GM12872 (cell line): ENCODE results near the gene SCUBE2.

ENCODE experiments used
- TF ChIP-seq, protein P1 (sequence below): IDR thresholded peaks from 3 replicates; pipeline ENCODE4 v1.5.1; 2011; ENCODE audit warnings: low read depth, mild to moderate bottlenecking, low read length, moderate library complexity; ENCODE audit not compliant: insufficient read depth

Gene SCUBE2

GRCh38 chr11:9076046-9076445 is 15.4 kb downstream of the SCUBE2 start:
- TF ChIP-seq, protein P1, sequence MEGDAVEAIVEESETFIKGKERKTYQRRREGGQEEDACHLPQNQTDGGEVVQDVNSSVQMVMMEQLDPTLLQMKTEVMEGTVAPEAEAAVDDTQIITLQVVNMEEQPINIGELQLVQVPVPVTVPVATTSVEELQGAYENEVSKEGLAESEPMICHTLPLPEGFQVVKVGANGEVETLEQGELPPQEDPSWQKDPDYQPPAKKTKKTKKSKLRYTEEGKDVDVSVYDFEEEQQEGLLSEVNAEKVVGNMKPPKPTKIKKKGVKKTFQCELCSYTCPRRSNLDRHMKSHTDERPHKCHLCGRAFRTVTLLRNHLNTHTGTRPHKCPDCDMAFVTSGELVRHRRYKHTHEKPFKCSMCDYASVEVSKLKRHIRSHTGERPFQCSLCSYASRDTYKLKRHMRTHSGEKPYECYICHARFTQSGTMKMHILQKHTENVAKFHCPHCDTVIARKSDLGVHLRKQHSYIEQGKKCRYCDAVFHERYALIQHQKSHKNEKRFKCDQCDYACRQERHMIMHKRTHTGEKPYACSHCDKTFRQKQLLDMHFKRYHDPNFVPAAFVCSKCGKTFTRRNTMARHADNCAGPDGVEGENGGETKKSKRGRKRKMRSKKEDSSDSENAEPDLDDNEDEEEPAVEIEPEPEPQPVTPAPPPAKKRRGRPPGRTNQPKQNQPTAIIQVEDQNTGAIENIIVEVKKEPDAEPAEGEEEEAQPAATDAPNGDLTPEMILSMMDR: no peak

DNA sequence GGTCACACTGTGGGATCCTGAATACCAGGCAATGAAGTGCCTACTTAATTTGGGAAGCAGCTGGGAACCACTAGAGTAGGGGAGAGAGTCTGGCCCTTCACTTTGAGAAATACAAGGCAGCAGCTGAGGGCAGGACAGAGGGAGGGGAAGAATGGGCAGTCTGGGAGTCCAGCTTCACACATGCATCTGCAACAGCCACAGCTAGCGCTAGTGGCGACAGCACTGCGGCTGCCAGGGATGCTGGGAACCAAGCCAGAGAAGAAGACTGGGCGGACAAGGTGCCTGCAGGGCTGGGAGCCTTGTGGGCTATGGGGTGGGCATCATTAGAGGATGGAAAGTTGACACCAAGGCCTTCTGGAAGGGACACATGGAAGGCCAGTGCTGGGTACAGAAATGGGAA is 15.8 kb downstream of the SCUBE2 start:
- TF ChIP-seq, protein P1: no peak

- TF ChIP-seq, protein P1: no peak
Measured at GRCh38 chr11:9074338-9075029, 16.9 kb downstream of the SCUBE2 start.

DNA sequence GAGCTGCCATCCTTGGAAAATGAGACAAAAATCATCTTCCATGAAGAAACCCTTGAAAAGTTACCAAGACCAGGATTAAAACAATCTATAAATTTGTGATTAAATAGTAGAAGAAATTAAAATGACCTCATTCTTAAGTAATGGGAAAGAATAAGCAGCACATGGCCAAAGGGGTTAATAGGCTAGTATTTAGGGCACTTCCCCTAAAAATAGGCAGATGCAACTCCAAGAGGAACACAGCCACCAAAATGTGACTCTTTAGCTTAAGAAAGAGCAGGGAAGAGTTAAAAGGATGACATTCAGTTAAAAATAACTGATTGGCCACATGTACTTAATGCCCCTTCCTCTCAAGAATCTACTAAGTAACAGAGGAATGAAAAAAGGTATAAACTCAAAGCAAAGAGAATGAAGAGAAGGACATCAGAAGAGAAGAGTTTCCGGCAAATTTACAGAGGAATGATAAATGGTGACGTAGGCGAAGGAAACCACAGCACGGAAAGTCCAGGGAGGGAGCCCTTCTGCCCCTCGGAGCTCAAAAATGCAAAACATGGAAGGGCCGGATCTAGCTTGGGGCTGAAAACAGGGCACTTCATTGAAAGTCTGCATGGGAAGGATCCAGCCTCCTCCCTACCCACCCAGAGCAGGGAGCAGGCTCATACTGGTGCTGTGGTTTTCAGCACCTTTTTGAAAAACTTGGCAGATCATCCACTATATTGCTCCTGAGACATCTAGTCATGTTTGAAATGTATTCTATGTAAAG is 17.8 kb downstream of the SCUBE2 start:
- TF ChIP-seq, protein P1: no peak

DNA sequence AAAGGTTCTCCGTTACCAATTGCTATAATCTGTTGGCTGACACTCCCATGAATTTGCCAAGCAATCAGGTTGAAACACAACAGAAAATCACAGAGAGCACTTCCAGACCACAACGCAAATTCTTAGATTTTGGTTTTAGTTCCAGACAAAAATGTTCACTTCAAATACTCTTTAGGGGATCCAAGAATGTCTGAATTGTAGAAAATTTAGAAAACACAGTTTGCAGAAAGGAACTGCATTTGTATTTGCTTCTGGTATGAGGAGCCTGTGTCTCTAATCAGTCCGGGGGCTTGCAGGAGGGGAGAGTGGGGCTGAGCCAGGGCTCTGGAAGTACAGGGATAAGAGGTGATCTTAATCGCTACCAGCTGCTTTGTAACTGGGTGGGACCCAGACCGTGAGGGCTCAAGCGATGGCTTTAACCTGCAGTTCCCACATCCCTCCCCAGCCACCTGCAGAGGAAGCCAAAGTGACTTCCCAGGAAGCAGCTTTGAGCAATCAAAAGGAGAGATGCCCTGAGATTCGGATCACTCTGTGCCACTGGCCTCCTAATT is 18.7 kb downstream of the SCUBE2 start:
- TF ChIP-seq, protein P1: no peak

- TF ChIP-seq, protein P1: no peak
Measured at GRCh38 chr11:9071692-9072091, 19.7 kb downstream of the SCUBE2 start.

DNA sequence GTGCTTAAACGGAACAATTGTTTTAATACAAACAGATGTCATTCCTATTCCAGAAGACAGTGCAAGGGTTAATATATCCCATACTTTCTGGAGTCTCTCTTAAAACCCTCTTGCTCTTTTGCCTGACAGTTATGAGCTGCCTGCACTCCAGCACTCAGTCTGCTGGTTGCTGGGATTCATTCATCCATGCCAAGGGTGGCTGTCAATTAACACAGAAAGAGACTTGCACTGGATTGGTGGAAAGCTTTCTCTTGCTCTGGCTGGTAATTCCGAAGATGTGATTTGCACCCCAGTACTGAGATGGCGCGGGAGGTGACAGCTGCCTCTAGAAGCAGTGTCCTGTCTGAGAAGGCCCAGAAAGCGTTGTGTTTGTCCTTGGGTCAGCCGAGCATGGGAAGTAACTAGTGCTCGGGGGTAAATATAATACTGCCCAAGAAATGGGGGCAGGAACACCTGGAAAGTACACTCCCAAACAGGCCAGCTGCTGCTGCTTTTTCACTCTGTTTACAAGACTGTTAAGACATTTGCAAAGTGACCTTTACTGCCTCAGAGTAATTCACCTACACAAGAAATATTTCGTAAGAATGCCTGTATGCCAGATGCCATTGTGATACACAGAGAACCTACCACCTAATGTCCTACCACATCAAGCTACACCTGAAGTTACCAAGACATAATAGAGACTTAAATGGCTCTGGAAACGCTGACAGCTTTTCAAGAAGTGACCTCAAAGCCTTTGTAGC is 20.5 kb downstream of the SCUBE2 start:
- TF ChIP-seq, protein P1: no peak
